ENCODE measurements around the gene QKI. TPM values are rescaled to one million over a fixed set of nuclear protein-coding genes. Genes with fewer than 3 reads are reported as not detected.

The QKI gene
- total RNA-seq, 3 donors from 2014 or later (not counting 1 experiment from before 2014, with no cell fraction given) = 148 to 174 (median 166) TPM

DNA sequence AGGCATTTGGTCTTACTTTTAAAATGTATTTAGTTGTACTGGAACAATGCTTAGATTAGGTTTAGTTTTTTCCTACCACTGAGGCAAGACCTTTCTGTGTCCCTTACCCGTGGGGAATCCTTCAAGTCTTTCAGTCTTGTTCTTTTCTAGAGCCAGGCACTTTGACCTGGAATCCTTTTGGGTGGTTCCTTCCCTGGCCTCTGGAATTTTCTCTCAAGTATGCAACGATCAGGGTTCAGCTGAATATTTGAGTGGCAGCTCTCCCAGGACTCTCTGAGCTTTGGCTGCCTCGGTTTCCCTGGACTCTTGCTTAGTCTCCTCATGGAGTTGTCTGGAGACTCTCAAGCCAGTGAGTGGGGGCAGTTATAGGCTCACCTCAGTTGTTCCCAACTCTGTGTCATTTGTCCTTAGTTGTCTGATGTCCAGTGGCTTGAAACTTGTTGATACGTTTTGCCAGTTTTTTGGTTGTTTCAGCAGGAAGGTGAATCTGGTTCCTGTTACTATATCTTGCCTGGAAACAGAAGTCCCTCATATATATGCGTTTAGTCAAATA, 118.1 kb downstream of the QKI start:
- Mint-ChIP-seq H3K9me3 (no peaks in the 10 kb centered on the region), H3K27me3 (ENCODE audit: low read depth in 2 of 2) (no peaks in the 10 kb centered on the region), H3K4me1 (peaks cover 46 to 49% of the 10 kb centered on the region in 2 donors), H3K4me3 (no peak overlapping the region), H3K27ac (no peak overlapping the region), H3K36me3 (no peaks in the 10 kb centered on the region)
- WGBS (ENCODE audit: insufficient coverage) = 89% methylated on average over 4 of the region's 5 CpGs
- ATAC-seq = no peak
- Histone ChIP-seq H3K4me3 (ENCODE audit: low read length) (no peak overlapping the region), H3K4me1 (ENCODE audit: control insufficient read depth, insufficient read depth, low read length) (peaks cover 3% of the 10 kb centered on the region), H3K9me3 (ENCODE audit: control insufficient read depth, insufficient read depth, low read length) (no peaks in the 10 kb centered on the region), H3K36me3 (ENCODE audit: control insufficient read depth, insufficient read depth, low read length) (peaks cover 14% of the 10 kb centered on the region), H3K27me3 (ENCODE audit: control insufficient read depth, insufficient read depth, low read length) (no peaks in the 10 kb centered on the region), H3K27ac (ENCODE audit: low read length) (no peak overlapping the region)
- no peak for DNase-seq
- intact Hi-C loops (cut with micrococcal nuclease) = no loop called here
- TF ChIP-seq CTCF (IDR thresholded peaks at IDR 0.05) = no peak

DNA sequence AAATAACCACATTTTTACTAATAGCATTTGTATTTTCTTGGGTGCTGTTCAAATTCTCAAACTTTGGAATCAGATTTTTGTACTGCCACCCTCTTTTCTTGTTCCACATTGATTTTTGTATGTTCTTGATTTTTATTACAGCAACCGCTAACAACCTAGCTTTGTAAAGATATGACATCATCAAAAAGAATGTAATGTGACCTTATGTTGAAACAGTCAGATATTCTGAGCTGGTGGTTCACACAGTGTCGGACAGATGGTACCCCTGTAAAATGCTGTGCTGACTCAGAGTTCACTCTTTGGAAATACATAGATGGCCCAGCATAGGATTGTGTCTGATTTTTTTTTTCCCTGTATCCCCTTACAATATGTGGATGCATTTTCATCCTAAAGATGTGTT, 118.9 kb downstream of the QKI start:
- 92% methylated on average over 2 of the region's 2 CpGs for WGBS (ENCODE audit: insufficient coverage)

GRCh38 chr6:163536770-163537169, 122.3 kb downstream of the QKI start:
- Histone ChIP-seq H3K9me3 (ENCODE audit: control insufficient read depth, insufficient read depth, low read length) (no peaks in the 10 kb centered on the region), H3K27me3 (ENCODE audit: control insufficient read depth, insufficient read depth, low read length) (no peaks in the 10 kb centered on the region), H3K36me3 (ENCODE audit: control insufficient read depth, insufficient read depth, low read length) (peaks cover 14% of the 10 kb centered on the region), H3K4me3 (ENCODE audit: low read length) (no peak overlapping the region), H3K4me1 (ENCODE audit: control insufficient read depth, insufficient read depth, low read length) (peaks cover 3% of the 10 kb centered on the region), H3K27ac (ENCODE audit: low read length) (no peak overlapping the region)
- H3K4me3 Mint-ChIP-seq = no peak overlapping the region
- H3K4me1 Mint-ChIP-seq = peaks cover 40 to 42% of the 10 kb centered on the region in 2 donors
- no peaks in the 10 kb centered on the region for H3K27me3 Mint-ChIP-seq (ENCODE audit: low read depth in 2 of 2)
- H3K36me3 Mint-ChIP-seq = no peaks in the 10 kb centered on the region
- intact Hi-C loops (cut with micrococcal nuclease) = no loop called here
- no peaks in the 10 kb centered on the region for H3K9me3 Mint-ChIP-seq
- no peak for ATAC-seq
- no peak for TF ChIP-seq CTCF (IDR thresholded peaks at IDR 0.05)
- H3K27ac Mint-ChIP-seq = no peak overlapping the region
- no peak for DNase-seq
- WGBS (ENCODE audit: insufficient coverage) = 100% methylated on average over 1 of the region's 3 CpGs

More for the DNA sequence above, 118.9 kb downstream of the QKI start:
- H3K9me3 ChIP-seq (ENCODE audit: control insufficient read depth, insufficient read depth, low read length) = no peaks in the 10 kb centered on the region
- H3K36me3 ChIP-seq (ENCODE audit: control insufficient read depth, insufficient read depth, low read length) = peaks cover 14% of the 10 kb centered on the region
- DNase-seq (no peak), ATAC-seq (no peak)
- no peaks in the 10 kb centered on the region for H3K9me3 Mint-ChIP-seq
- H3K4me3 ChIP-seq (ENCODE audit: low read length) = no peak overlapping the region
- no peaks in the 10 kb centered on the region for H3K36me3 Mint-ChIP-seq
- H3K4me1 Mint-ChIP-seq = peaks cover 50% of the 10 kb centered on the region in 2 donors
- no peaks in the 10 kb centered on the region for H3K27me3 ChIP-seq (ENCODE audit: control insufficient read depth, insufficient read depth, low read length)
- H3K27me3 Mint-ChIP-seq (ENCODE audit: low read depth in 2 of 2) = no peaks in the 10 kb centered on the region
- no peak overlapping the region for H3K4me3 Mint-ChIP-seq
- intact Hi-C loops (cut with micrococcal nuclease) = no loop called here
- no peak overlapping the region for H3K27ac ChIP-seq (ENCODE audit: low read length)
- no peak overlapping the region for H3K27ac Mint-ChIP-seq
- TF ChIP-seq CTCF (IDR thresholded peaks at IDR 0.05) = no peak
- peaks cover 3% of the 10 kb centered on the region for H3K4me1 ChIP-seq (ENCODE audit: control insufficient read depth, insufficient read depth, low read length)

GRCh38 chr6:163538331-163538730, 123.8 kb downstream of the QKI start:
- Histone ChIP-seq H3K9me3 (ENCODE audit: control insufficient read depth, insufficient read depth, low read length) (no peaks in the 10 kb centered on the region), H3K27me3 (ENCODE audit: control insufficient read depth, insufficient read depth, low read length) (no peaks in the 10 kb centered on the region), H3K4me3 (ENCODE audit: low read length) (no peak overlapping the region), H3K4me1 (ENCODE audit: control insufficient read depth, insufficient read depth, low read length) (no peaks in the 10 kb centered on the region), H3K27ac (ENCODE audit: low read length) (no peak overlapping the region), H3K36me3 (ENCODE audit: control insufficient read depth, insufficient read depth, low read length) (peaks cover 14% of the 10 kb centered on the region)
- 96% methylated on average over 5 of the region's 5 CpGs for WGBS (ENCODE audit: insufficient coverage)
- ATAC-seq (no peak), DNase-seq (no peak)
- no peak overlapping the region for H3K4me3 Mint-ChIP-seq
- TF ChIP-seq CTCF (IDR thresholded peaks at IDR 0.05) = no peak
- peak overlapping the region in 1 of 2 donors; percentile 42 for H3K27ac Mint-ChIP-seq
- peaks cover 37 to 45% of the 10 kb centered on the region in 2 donors for H3K4me1 Mint-ChIP-seq
- H3K36me3 Mint-ChIP-seq = no peaks in the 10 kb centered on the region
- no peaks in the 10 kb centered on the region for H3K9me3 Mint-ChIP-seq
- intact Hi-C loops (cut with micrococcal nuclease) = no loop called here
- H3K27me3 Mint-ChIP-seq (ENCODE audit: low read depth in 2 of 2) = no peaks in the 10 kb centered on the region

Measured in natural killer cell (primary cell).